GM13976 (cell line): ENCODE measurements around the gene COL4A3.

Source experiments
- DNase-seq: peaks from one replicate; pipeline ENCODE4 v3.0.0; 2012; ENCODE audit warnings: low spot score
- CTCF ChIP-seq: IDR thresholded peaks from 2 replicates; pipeline ENCODE4 v1.5.1; 2012; ENCODE audit warnings: borderline replicate concordance, mild to moderate bottlenecking; ENCODE audit not compliant: insufficient read depth; ENCODE audit errors: extremely low read depth, missing control alignments, control extremely low read depth
- in situ Hi-C: fragments of 300-500 bp; cut with MboI; formaldehyde crosslinking; loops from one replicate; pipeline ENCODE4 v1.12.0; 2022; ENCODE audit warnings: low sequenced_read_pairs, mixed read lengths, inconsistent platforms; ENCODE audit not compliant: unreplicated experiment

The COL4A3 gene

GRCh38 chr2:227260041-227260440 lies 95.6 kb downstream of the COL4A3 start:
- in situ Hi-C loops: no loop called here
- no peak for DNase-seq
- no peak for TF ChIP-seq CTCF

- in situ Hi-C loops: no loop called here
- no peak for TF ChIP-seq CTCF
- DNase-seq: no peak
Observed at GRCh38 chr2:227267410-227268115, 103.1 kb downstream of the COL4A3 start.

DNA sequence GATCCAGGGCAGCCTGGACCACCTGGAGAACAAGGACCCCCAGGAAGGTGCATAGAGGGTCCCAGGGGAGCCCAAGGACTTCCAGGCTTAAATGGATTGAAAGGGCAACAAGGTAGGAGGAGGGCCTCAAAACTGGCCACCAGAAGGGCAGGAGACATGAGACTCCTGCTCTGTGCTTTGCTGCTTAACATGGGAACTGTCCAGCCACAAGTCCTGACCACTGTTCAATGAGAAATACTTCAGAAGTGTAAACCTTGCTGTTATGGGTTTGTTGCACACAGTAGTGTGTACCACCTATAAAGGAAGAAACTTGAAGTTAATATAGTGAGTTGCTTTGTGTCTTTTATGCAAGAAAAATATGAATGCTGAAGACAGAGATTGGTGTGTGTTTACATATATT lies 116.5 kb downstream of the COL4A3 start:
- DNase-seq: no peak
- in situ Hi-C loops: no loop called here
- TF ChIP-seq CTCF: no peak

DNA sequence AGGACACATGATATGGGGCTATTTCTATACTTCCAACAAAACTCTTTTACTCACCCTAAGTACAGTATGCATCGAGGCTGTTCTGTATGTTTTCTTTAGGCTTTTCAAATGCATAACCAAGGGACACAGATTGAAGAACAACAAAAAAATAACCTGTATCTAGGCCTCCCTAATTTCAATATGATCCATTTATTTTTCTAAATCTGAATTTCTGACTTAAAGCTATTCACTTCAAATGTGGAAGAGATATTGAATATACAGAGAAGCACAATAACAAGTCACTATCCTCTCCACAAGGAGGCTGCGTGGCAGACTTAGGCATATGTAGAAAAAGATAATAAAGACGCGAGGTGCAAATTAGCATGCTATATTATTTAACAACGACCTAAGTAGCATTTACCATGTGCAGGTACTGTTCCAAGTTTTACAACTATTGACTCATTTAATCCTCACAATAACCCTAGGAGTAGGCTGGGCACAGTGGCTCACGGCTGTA lies 121.4 kb downstream of the COL4A3 start:
- in situ Hi-C loops: no loop called here
- DNase-seq: no peak
- TF ChIP-seq CTCF: no peak

DNA sequence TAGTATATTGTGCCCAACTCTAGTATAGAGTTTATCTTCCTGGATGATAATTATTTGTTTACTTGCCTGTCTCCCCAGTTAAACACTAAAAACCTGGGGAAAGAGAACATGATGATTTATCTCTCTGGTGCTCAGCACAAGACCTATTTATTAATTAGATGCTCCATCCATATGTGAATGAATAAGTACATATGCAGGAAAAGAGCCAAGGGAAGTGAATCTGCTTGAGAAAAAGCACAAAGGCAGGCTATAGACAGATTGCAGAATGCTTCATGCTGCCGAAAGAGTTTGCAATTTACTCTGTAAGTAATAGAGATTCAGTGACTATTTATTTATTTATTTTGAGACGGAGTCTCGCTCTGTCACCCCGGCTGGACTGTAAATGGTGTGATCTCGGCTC lies 123.3 kb downstream of the COL4A3 start:
- DNase-seq: no peak
- TF ChIP-seq CTCF: no peak
- in situ Hi-C loops: no loop called here

- in situ Hi-C loops: no loop called here
- no peak for TF ChIP-seq CTCF
- DNase-seq: no peak
Observed at GRCh38 chr2:227292314-227292713, 127.9 kb downstream of the COL4A3 start.

DNA sequence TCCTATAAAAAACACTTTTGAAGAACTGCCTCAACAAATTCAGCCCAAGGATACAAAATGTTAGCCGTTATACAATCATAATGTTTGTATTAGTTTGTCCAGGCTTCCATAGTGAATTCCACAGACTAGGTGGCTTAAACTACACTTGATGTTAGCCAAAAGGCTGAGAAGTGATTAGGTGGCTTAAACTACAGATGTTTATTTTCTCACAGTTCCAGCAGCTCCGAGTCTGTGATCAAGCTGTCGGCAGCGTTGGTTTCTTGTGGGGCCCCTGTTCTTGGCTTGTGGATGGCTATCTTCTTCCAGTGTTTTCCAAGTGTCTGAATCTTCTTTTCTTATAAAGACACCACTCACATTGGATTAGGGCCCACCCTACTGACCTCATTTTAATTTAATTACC lies 129.1 kb downstream of the COL4A3 start:
- no peak for DNase-seq
- TF ChIP-seq CTCF: no peak
- in situ Hi-C loops: no loop called here
